K562 (cell line): ENCODE results near the gene LPCAT3. TPM values are rescaled to one million over a fixed set of nuclear protein-coding genes. Genes with fewer than 3 reads are reported as not detected.
A peak's percentile ranks its signal among the peaks of the same experiment; 100 is the strongest.

Source experiments
- BRCA1 ChIP-seq, 2 experiments: fragments of 450-650 bp in 1 of 2; sonication (generic) in 1 of 2; formaldehyde crosslinking in 1 of 2; IDR thresholded peaks; 2 replicates each; pipeline versions ENCODE4 v1.5.0 to v1.6.1; 2017 to 2020; ENCODE audit warnings: mild to moderate bottlenecking in 1 of 2, missing genetic modification reagents in 1 of 2
- CBFA2T2 ChIP-seq: fragments of 450-650 bp; conservative IDR thresholded peaks from 2 replicates; pipeline ENCODE4 v1.6.1; 2017; ENCODE audit warnings: mild to moderate bottlenecking
- EGR1 ChIP-seq: fragments of 450-650 bp; conservative IDR thresholded peaks from 2 replicates; pipeline ENCODE4 v1.6.1; 2017; ENCODE audit warnings: mild to moderate bottlenecking
- EP300 ChIP-seq: IDR thresholded peaks from 2 replicates; pipeline ENCODE4 v1.6.1; 2012; ENCODE audit warnings: low read length, improper control_type of control experiment
- HINFP ChIP-seq: fragments of 450-650 bp; conservative IDR thresholded peaks from 2 replicates; pipeline ENCODE4 v1.6.1; 2016; ENCODE audit warnings: missing genetic modification characterization, low read depth, mild to moderate bottlenecking, control low read depth, missing compliant biosample characterization
- ID3 ChIP-seq, 2 experiments: fragments of 250-450 bp in 1 of 2; fragments of 450-650 bp in 1 of 2; sonication (Bioruptor Pico) in 1 of 2; IDR thresholded peaks; 2 replicates each; pipeline versions ENCODE4 v1.6.1 to v1.8.0; 2016 to 2021; ENCODE audit warnings: mild to moderate bottlenecking in 2 of 2, moderate library complexity in 2 of 2, missing compliant biosample characterization in 1 of 2, missing genetic modification characterization in 1 of 2
- NKRF ChIP-seq: fragments of 450-650 bp; IDR thresholded peaks from 2 replicates; pipeline ENCODE4 v1.6.1; 2016; ENCODE audit warnings: borderline replicate concordance
- PML ChIP-seq: IDR thresholded peaks from 2 replicates; pipeline ENCODE4 v1.6.1; 2012; ENCODE audit warnings: low read length, inconsistent platforms
- RFX1 ChIP-seq: fragments of 450-650 bp; IDR thresholded peaks from 2 replicates; pipeline ENCODE4 v1.6.1; 2016; ENCODE audit warnings: mild to moderate bottlenecking, moderate library complexity
- RREB1 ChIP-seq: fragments of 250-450 bp; sonication (Bioruptor Pico); IDR thresholded peaks from 2 replicates; pipeline ENCODE4 v1.4.0; 2020
- SMARCA5 ChIP-seq: fragments of 450-650 bp; IDR thresholded peaks from 2 replicates; pipeline ENCODE4 v1.6.1; 2016
- ZC3H11A ChIP-seq: IDR thresholded peaks from 2 replicates; pipeline ENCODE4 v1.6.1; 2012; ENCODE audit warnings: low read depth, low read length, improper control_type of control experiment
- ZNF23 ChIP-seq: fragments of 250-450 bp; sonication (Bioruptor Pico); IDR thresholded peaks from 2 replicates; pipeline ENCODE4 v1.4.0; 2020; ENCODE audit warnings: mild to moderate bottlenecking
- ZNF280B ChIP-seq: fragments of 250-450 bp; sonication (Bioruptor Pico); IDR thresholded peaks from 2 replicates; pipeline ENCODE4 v1.5.1; 2021; ENCODE audit warnings: mild to moderate bottlenecking
- ZNF668 ChIP-seq: fragments of 250-450 bp; sonication (Bioruptor Pico); IDR thresholded peaks from 2 replicates; pipeline ENCODE4 v1.8.0; 2022; ENCODE audit warnings: mild to moderate bottlenecking, inconsistent platforms
- polyA plus RNA-seq, 8 experiments: library from polyadenylated mRNA; depleted of rRNA in 4 of 8; stranded (reverse) in 5 of 8; unstranded in 3 of 8; fragments of >200 nt; fragmentation: Nextera tagmentation in 2 of 8; fragmentation: Illumina TruSeq in 1 of 8; extraction: Ambion mirVana in 2 of 8; extraction: Trizol in 1 of 8; gene quantifications; 2 replicates each; pipeline versions ENCODE4 v1.2.1 to v1.2.3, GENCODE V29; 2011 to 2014; ENCODE audit warnings: inconsistent platforms in 1 of 8, missing spikeins in 1 of 8
- total RNA-seq, 7 experiments: library from RNA; depleted of rRNA in 6 of 7; stranded (reverse); fragments of >200 nt in 6 of 7; fragmentation: Illumina TruSeq in 2 of 7; extraction: Trizol in 2 of 7; gene quantifications; 2 replicates each; pipeline versions ENCODE4 v1.2.1 to v1.2.3, GENCODE V29; 2011 to 2021; ENCODE audit warnings: low replicate concordance in 1 of 7

The LPCAT3 gene
- total and polyA plus RNA-seq, 9 of the 15 experiments (the other 6 are each of a cell fraction or from before 2014, with no cell fraction given), result 4.9 to 52.5 (median 25.3) TPM

- peak; percentile 35; the same call in 1 of the 2 replicates for TF ChIP-seq NKRF
- peak; percentile 46; the same call in 1 of the 2 replicates for TF ChIP-seq ZNF668
- TF ChIP-seq RFX1, result no peak
- no peak for TF ChIP-seq ZNF280B (CRISPR knock-in tag)
- TF ChIP-seq SMARCA5, result no peak
- no peak for TF ChIP-seq EP300
- no peak for TF ChIP-seq RREB1
- no peak for TF ChIP-seq EGR1
- no peak for TF ChIP-seq ID3 (CRISPR knock-in tag; IDR thresholded peaks at IDR 0.05)
- 0 out of 2 replicates have a peak, but pooled peaks have one; percentile 56 for TF ChIP-seq ID3 (tag; IDR thresholded peaks at IDR 0.05)
- TF ChIP-seq BRCA1 (IDR thresholded peaks at IDR 0.05), result no peak
- no peak for TF ChIP-seq BRCA1 (CRISPR knock-in tag; IDR thresholded peaks at IDR 0.05)
- TF ChIP-seq CBFA2T2, result no peak
- no peak for TF ChIP-seq PML
- TF ChIP-seq ZNF23 (CRISPR knock-in tag), result no peak
- no peak for TF ChIP-seq ZC3H11A
- no peak for TF ChIP-seq HINFP (tag)
Measured at GRCh38 chr12:6965026-6965661, 53.1 kb downstream of the LPCAT3 start (continued).
